HG03196 (cell line): ENCODE data around the gene AGRN.

Source experiments
- ATAC-seq: cut with Tn5 transposase; IDR thresholded peaks from one replicate; pipeline ENCODE4 v1.9.1; 2021; ENCODE audit not compliant: unreplicated experiment

Gene AGRN

DNA sequence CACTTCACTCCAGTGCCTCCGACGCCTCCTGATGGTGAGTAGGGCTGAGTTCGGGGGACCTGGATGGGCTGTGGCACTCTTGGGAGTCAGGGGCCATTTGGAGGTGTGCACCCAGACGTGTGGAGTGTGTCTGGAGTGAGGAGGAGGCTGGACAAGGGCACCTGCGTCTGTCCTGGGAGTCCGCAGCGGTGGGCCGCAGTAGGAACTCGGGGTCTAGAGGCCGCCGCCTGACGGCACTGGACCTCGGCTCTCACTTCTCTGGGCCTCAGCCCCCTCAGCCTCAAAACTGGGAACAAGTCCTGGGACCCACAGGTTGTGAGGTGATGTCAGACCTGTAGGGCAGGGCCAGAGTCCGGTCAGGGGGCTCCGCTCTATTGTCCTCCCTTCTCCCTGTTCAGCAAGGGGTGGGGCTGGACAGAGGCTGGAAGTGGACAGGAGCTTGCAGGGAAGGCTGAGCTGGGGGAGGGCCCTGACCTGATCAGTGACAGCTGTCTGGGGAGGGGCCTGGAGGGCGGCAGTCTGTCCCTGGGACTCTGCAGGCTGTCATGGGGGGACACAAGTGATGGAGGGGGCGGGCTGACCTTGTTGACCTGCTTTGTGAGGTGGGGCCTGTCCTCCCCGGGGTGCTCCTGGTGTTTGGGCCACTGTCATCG, 15.5 kb downstream of the AGRN start:
- ATAC-seq, result no peak

DNA sequence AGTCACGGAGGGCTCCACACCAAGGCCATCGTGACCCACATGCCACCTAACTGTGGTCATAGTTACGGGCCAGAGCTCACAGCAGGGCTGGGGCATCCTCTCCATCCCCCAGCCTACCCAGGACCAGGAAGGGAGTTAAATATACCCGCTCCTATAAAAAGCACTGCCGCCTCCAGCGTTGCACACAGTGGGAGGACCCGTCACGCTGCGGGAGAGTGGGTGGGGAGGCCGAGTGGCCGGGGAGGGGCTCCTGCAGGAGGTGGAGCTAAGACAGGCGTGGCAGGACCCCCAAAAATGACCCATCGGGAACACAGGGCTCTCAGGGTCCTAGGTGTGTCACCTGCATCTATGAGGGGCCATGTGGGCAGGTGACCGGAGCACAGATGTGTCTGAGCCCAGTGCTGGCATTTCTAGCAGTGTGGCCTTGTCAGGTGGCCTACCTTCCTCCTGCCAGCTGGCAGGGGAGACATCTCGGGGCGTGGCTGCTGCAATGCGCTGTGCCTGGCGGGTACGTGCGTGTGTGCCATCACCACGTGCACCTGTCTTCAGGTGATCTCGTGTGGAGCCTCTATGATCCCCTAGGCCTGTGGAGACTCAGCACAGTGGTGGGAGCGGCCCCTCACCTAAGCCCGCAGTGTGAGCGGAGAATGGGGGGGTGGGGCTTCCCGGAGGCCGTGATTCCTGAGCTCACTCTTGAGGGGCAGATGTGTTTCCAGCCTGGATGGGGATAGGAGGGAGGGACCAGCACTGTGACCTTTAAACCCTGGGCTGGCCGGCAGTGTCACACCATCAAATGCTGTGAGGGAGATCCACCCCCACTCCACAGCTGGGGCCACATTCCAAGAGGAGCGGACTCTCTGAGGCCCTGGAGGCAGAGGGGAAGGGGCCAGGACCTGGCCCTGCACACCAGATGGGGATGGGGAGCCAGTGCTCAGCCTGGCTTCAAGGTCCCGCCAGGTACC, 17.7 kb downstream of the AGRN start:
- ATAC-seq, result no peak

DNA sequence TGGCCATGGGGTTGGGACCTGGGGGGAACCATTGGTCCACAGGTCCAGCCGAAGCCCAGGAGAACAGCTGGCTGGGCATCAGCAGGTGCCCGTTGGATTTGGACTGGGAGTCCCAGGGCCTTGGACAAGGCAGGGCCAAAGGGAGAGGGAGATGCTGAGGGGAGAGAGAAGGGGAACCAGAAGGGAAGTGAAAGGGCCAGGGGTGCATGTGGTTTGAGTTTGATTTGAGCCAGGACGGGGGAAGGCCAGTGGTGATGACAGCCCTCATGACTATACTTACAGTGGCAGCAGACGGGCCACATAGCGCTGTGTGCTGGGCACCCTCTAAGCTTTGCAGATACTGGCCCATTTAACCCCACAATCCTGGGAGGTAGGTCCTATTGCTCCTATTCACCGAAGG, 18.8 kb downstream of the AGRN start:
- no peak for ATAC-seq

DNA sequence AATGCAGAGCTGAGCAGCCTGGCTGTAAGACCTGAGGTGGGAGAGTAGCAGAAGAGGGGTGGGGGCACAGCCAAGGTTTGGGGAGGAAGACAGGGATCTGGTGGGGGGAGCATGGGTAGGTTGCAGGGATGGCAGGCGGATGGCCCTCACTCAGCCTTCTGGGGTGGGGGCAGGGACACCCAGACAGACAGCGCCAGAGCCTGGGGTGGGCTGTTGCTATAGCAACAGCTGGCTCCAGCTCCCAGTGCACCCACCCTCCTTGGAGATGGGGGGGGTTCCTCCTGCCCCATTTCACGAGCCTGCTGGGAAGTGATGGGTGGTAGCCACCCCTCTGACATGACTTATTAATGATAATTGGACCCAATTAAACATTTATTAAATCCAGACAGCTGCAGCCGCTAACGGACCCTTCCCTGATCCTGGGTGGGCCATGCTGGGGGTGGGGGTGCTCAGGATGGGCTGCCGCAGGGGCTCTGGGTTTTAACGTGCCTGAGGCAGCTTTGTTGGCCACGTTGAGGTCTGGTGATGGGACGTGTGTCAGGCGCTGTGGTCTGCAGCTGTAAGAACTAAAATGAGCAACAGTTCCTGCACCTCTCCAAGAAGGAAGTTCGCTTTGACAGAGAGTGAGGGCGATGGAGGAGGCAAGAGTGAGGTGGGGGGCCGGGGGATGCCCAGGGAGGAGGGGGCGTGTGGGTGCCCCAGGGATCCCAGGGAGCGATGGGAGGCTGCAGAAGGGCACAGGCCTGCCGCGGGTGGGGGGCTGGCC, 19.4 kb downstream of the AGRN start:
- no peak for ATAC-seq

DNA sequence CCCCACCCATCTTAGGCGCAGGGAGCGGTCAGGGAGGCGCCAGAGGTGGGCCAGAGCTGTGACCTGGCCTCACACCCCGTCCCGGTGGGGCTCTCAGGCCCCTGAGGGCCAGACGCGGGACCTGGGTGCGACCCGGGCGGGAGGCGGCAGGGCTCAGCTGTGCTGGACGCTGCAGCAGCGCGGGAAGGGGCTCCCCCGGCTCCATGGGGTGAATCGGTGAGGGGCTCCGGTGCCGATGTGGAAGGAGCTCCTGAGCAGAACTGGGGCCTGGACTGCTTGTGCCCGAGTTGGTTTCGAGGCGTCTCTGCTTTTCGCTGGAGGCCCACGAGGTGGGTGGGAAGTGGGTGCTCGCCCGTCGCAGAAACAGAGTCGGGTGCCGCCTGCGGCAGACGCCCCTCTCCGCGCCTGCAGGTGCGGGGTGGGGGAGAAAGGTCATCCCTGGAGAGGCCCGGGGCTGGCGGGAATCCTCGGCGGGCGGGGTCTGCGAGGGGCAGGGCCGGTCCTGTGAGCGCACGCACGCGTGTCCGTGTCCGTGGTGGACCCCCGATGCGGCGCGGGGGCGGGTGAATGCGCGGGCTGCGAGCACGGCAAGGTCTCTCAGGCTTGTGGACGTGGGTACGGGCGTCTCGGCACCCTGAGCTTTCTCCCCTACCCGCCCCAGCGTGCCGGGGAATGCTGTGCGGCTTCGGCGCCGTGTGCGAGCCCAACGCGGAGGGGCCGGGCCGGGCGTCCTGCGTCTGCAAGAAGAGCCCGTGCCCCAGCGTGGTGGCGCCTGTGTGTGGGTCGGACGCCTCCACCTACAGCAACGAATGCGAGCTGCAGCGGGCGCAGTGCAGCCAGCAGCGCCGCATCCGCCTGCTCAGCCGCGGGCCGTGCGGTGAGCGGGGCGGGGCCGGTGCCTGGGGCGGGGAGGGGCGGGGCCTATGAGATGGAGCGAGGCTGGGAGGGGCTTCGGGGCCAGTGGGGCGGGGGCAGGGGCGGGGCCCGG, 20.4 kb downstream of the AGRN start:
- no peak for ATAC-seq

DNA sequence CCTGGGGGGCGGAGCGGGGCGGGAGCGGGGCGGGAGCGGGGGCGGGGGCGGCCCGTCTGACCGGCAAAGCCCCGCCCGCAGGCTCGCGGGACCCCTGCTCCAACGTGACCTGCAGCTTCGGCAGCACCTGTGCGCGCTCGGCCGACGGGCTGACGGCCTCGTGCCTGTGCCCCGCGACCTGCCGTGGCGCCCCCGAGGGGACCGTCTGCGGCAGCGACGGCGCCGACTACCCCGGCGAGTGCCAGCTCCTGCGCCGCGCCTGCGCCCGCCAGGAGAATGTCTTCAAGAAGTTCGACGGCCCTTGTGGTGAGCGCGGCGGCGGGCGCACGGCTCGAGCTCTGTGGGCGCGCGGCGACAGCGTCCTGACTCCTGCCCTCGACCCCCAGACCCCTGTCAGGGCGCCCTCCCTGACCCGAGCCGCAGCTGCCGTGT, 21.2 kb downstream of the AGRN start:
- ATAC-seq, result no peak

DNA sequence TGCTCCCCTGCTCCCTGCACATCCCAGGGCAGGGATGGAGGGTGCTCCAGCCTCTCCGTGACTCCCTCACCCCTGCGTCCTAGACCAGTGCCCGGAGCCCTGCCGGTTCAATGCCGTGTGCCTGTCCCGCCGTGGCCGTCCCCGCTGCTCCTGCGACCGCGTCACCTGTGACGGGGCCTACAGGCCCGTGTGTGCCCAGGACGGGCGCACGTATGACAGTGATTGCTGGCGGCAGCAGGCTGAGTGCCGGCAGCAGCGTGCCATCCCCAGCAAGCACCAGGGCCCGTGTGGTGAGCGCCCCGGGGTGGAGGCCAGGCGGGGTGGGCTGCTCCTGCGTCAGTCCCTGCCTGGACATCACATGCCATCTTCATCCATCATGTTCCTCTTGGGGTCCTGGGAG, 22.0 kb downstream of the AGRN start:
- ATAC-seq, result no peak

DNA sequence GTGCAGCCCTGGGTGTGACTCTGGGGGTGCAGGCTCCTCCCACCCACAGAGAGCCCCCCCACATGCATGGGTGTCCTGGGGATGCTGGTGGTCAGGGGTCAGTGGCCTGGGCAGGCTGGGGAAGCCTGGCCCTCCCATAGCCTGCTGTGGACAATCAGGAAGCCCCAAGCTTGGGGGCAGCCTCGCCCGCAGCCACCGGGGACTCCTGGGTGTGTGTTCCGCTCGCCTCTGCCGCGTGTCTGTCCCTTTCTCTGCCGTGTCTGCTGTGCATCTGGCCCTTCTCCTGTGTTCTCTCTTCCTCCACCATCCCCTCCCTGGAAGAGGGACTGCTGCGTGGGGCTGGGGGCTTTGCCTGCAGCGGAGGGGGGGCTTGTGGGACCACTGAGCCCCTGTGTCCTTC, 22.9 kb downstream of the AGRN start:
- ATAC-seq, result no peak

DNA sequence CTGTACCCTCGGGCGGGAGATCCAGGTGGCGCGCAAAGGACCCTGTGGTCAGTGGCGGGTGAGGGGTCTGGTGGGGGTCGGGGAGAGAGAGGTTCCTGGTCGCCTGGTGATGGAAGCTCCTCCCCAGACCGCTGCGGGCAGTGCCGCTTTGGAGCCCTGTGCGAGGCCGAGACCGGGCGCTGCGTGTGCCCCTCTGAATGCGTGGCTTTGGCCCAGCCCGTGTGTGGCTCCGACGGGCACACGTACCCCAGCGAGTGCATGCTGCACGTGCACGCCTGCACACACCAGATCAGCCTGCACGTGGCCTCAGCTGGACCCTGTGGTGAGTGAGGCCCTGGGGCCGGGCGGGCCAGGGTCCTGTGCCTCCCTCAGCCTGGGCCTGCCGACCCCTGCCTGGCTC, 23.5 kb downstream of the AGRN start:
- no peak for ATAC-seq

DNA sequence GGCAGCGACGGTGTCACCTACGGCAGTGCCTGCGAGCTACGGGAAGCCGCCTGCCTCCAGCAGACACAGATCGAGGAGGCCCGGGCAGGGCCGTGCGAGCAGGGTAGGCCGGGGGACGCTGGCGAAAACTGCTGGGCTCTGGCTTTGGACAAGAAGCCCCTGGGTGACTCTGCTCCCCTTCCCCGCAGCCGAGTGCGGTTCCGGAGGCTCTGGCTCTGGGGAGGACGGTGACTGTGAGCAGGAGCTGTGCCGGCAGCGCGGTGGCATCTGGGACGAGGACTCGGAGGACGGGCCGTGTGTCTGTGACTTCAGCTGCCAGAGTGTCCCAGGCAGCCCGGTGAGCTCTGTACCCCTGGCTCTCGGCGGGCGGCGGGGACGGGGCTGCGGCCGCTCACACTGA, 24.0 kb downstream of the AGRN start:
- no peak for ATAC-seq

DNA sequence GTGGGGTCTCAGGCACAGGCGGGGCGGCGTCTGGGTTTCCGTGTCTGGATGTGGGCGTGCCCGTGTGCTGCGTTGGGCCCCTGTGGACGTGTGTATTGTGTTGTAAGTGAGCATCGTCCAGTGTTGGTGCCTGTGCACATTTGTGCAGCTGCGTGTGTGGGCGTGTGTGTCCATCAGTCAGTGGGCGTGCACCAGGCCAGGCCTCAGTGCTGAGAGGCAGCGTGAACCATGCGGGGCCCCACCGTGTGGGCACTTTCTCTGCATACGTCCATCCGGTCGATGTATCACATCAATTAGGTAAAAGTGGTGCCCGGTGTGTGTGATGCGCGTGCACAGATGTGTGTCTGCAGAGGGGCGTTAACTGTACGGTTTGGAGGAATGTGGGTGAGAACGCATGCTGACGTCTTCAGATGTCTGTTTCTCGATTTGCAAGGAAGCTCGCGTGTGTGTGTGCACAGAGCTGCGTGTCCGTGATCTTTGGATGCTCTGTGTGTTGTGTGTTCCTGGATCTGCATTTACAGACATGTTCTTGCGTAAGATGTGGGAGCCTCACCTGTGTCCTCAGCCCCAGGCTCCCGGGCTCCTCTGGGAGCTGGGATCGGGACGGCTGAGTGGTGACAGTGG, 24.6 kb downstream of the AGRN start:
- no peak for ATAC-seq

DNA sequence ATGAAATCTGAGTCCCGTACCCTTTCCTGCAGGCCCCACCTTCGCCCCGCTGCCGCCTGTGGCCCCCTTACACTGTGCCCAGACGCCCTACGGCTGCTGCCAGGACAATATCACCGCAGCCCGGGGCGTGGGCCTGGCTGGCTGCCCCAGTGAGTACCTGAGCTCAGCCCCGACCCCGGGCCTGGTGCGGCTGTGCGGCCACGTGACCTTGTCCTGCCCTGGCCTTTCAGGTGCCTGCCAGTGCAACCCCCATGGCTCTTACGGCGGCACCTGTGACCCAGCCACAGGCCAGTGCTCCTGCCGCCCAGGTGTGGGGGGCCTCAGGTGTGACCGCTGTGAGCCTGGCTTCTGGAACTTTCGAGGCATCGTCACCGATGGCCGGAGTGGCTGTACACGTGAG, 25.2 kb downstream of the AGRN start:
- ATAC-seq, result no peak

DNA sequence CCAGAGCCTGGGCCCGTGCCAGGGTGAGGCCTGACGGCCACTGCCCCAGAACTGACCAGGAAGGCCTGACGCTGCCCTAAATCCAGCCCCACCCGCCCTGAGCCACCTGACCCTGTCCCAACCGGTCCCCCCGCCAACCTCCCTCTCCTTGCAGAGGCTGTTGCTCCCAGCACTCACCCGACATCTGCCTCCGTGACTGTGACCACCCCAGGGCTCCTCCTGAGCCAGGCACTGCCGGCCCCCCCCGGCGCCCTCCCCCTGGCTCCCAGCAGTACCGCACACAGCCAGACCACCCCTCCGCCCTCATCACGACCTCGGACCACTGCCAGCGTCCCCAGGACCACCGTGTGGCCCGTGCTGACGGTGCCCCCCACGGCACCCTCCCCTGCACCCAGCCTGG, 26.3 kb downstream of the AGRN start:
- ATAC-seq, result no peak

DNA sequence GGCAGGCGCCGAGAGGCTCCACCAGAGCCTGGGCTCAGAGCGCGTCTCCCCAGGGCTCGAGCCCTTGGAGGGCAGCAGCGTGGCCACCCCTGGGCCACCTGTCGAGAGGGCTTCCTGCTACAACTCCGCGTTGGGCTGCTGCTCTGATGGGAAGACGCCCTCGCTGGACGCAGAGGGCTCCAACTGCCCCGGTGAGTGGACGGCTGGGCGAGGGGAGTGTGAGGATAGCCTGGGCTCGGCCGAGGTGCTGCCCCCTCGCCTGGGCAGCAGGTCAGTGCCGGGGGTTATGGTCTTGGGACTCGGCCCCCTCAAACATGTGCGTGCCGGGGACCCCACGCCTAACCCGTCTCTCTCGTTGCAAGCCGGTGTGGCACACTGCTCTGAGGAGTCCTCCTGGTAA, 26.8 kb downstream of the AGRN start:
- no peak for ATAC-seq

DNA sequence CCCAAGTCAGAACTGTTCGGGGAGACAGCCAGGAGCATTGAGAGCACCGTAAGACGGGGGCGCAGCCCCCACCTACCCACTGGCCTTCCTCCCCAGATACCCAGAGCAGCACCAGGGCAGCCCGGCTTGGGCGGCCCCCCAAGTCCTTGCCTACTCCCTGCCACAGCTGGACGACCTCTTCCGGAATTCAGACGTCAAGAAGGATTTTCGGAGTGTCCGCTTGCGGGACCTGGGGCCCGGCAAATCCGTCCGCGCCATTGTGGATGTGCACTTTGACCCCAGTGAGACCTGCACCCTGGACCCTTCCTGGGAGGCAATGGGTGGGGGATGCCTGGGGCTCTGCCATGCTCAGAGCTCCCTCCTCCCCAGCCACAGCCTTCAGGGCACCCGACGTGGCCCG, 27.5 kb downstream of the AGRN start:
- ATAC-seq, result no peak

DNA sequence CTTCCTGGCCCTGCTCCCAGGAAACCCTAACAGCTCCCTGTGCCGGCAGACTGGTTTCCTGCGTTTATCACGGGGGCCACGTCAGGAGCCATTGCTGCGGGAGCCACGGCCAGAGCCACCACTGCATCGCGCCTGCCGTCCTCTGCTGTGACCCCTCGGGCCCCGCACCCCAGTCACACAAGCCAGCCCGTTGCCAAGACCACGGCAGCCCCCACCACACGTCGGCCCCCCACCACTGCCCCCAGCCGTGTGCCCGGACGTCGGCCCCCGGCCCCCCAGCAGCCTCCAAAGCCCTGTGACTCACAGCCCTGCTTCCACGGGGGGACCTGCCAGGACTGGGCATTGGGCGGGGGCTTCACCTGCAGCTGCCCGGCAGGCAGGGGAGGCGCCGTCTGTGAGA, 28.0 kb downstream of the AGRN start:
- no peak for ATAC-seq

DNA sequence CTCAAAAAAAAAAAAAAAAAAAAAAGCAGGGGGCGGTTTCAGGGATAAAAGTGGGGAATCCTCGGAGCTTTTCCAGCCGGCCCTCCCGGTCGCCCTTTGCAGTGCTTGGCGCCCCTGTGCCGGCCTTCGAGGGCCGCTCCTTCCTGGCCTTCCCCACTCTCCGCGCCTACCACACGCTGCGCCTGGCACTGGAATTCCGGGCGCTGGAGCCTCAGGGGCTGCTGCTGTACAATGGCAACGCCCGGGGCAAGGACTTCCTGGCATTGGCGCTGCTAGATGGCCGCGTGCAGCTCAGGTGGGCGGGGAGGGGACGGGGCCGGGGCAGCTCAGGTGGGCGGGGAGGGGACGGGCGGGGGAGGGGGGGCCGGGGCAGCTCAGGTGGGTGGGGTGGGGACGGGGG, 28.8 kb downstream of the AGRN start:
- ATAC-seq, result no peak

DNA sequence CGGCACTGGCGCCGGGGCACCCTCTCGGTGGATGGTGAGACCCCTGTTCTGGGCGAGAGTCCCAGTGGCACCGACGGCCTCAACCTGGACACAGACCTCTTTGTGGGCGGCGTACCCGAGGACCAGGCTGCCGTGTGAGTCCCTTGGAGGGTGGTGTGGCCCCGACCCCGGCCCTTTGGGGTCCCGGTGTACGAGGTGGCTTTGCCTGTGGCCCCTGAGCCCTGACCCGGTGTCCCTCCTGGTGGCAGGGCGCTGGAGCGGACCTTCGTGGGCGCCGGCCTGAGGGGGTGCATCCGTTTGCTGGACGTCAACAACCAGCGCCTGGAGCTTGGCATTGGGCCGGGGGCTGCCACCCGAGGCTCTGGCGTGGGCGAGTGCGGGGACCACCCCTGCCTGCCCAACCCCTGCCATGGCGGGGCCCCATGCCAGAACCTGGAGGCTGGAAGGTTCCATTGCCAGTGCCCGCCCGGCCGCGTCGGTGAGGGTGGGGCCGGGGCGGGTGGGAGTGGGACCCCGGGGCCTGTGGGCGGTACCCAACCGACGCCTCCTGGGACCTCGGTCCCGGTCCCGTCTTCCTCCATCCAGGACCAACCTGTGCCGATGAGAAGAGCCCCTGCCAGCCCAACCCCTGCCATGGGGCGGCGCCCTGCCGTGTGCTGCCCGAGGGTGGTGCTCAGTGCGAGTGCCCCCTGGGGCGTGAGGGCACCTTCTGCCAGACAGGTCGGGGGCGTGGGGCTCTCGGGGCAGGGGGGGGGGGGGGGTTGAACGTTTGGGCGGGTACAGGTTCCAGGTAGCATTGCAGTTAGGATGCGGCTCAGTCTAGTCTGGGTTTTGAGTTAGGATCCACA, 29.6 kb downstream of the AGRN start:
- no peak for ATAC-seq

DNA sequence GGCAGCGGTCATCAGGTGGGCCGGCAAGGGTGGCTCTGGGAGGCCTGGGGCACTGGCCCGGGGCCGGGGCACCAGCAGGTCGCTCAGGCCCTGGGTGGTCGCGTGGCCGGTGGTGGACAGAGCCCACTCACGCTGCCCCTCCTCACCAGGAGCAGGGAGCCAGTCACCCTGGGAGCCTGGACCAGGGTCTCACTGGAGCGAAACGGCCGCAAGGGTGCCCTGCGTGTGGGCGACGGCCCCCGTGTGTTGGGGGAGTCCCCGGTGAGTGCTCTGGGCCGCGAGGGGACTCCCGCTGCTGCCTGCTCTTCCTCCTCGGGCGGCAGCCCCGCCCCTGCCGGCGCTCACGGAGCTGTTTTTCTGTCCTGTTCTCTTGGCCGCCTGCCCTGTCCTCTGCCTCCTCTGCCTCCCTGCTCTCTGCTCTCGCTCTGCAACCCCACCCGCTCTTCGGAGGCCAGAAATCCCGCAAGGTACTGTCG, 30.7 kb downstream of the AGRN start:
- no peak for ATAC-seq
